Measurements from ENCODE around the gene ZNF580.

The ZNF580 gene

DNA sequence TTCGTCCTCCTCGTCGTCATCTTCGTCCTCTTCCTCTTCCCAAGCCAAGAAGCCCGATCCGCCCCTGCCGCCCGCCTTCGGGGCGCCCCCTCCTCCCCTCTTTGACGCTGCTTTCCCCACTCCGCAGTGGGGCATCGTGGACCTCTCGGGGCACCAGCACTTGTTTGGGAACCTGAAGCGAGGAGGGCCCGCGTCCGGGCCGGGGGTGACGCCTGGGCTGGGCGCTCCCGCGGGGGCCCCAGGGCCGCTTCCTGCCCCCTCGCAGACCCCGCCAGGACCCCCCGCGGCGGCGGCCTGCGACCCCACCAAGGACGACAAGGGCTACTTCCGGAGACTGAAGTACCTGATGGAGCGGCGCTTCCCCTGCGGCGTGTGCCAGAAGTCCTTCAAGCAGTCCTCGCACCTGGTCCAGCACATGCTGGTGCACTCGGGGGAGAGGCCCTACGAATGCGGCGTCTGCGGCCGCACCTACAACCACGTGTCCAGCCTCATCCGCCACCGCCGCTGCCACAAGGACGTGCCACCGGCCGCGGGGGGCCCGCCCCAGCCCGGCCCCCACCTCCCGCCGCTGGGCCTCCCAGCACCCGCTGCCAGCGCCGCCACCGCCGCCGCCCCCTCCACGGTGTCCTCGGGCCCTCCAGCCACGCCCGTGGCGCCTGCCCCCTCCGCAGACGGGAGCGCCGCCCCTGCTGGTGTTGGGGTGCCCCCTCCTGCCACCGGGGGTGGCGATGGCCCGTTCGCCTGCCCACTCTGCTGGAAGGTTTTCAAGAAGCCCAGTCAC is 26.7 kb upstream of the ZNF580 start:
- Histone ChIP-seq H3K4me2 (ENCODE audit: low read depth, low read length, poor library complexity, severe bottlenecking) (no peak overlapping the region), H3K9me2 (replicated peaks; ENCODE audit: low read depth, low read length) (no peaks in the 10 kb centered on the region), H3K4me3 (ENCODE audit: low read length, poor library complexity, severe bottlenecking) (no peak overlapping the region), H3K9ac (ENCODE audit: low read depth, low read length, poor library complexity, severe bottlenecking) (no peak overlapping the region), H3K27me3 (ENCODE audit: insufficient read depth, low read length, poor library complexity, severe bottlenecking) (no peaks in the 10 kb centered on the region), H3K9me3 (ENCODE audit: insufficient read depth, low read depth, low read length) (no peaks in the 10 kb centered on the region), H3K4me1 (ENCODE audit: insufficient read depth, low read length, poor library complexity, severe bottlenecking) (peaks cover 2% of the 10 kb centered on the region), H2AFZ (ENCODE audit: low read length) (no peak overlapping the region), H3F3A (ENCODE audit: low read depth) (no peaks in the 10 kb centered on the region), H3K36me3 (ENCODE audit: insufficient read depth, low read length) (peaks cover 14% of the 10 kb centered on the region; the same call in 1 of the 2 replicates), H4K20me1 (ENCODE audit: insufficient read depth, low read length, poor library complexity, severe bottlenecking) (peaks cover 13% of the 10 kb centered on the region), H3K79me2 (ENCODE audit: insufficient read depth, low read length) (peaks cover 26% of the 10 kb centered on the region)
- TF ChIP-seq EZH2phosphoT487 (IDR thresholded peaks at IDR 0.05; ENCODE audit: borderline replicate concordance) (no peak), CTCF (conservative IDR thresholded peaks at IDR 0.05; ENCODE audit: low read length) (no peak)

GRCh38 chr19:55614711-55615542 is 25.9 kb upstream of the ZNF580 start:
- no peak overlapping the region for H3K9ac ChIP-seq (ENCODE audit: low read depth, low read length, poor library complexity, severe bottlenecking)
- peaks cover 8% of the 10 kb centered on the region for H4K20me1 ChIP-seq (ENCODE audit: insufficient read depth, low read length, poor library complexity, severe bottlenecking)
- no peak for TF ChIP-seq CTCF (conservative IDR thresholded peaks at IDR 0.05; ENCODE audit: low read length)
- TF ChIP-seq EZH2phosphoT487 (IDR thresholded peaks at IDR 0.05; ENCODE audit: borderline replicate concordance), result no peak
- peaks cover 17% of the 10 kb centered on the region; the same call in 1 of the 2 replicates for H3K79me2 ChIP-seq (ENCODE audit: insufficient read depth, low read length)
- H3K27me3 ChIP-seq (ENCODE audit: insufficient read depth, low read length, poor library complexity, severe bottlenecking), result no peaks in the 10 kb centered on the region
- H2AFZ ChIP-seq (ENCODE audit: low read length), result no peak overlapping the region
- H3K4me1 ChIP-seq (ENCODE audit: insufficient read depth, low read length, poor library complexity, severe bottlenecking), result no peaks in the 10 kb centered on the region
- H3K9me2 ChIP-seq (replicated peaks; ENCODE audit: low read depth, low read length), result no peaks in the 10 kb centered on the region
- no peaks in the 10 kb centered on the region for H3F3A ChIP-seq (ENCODE audit: low read depth)
- H3K4me2 ChIP-seq (ENCODE audit: low read depth, low read length, poor library complexity, severe bottlenecking), result no peak overlapping the region
- no peaks in the 10 kb centered on the region for H3K9me3 ChIP-seq (ENCODE audit: insufficient read depth, low read depth, low read length)
- no peak overlapping the region for H3K4me3 ChIP-seq (ENCODE audit: low read length, poor library complexity, severe bottlenecking)
- peaks cover 14% of the 10 kb centered on the region; the same call in 1 of the 2 replicates for H3K36me3 ChIP-seq (ENCODE audit: insufficient read depth, low read length)

GRCh38 chr19:55615543-55616394 is 25.0 kb upstream of the ZNF580 start:
- Histone ChIP-seq H3K79me2 (ENCODE audit: insufficient read depth, low read length) (peaks cover 17% of the 10 kb centered on the region; the same call in 1 of the 2 replicates), H3F3A (ENCODE audit: low read depth) (no peaks in the 10 kb centered on the region), H3K27me3 (ENCODE audit: insufficient read depth, low read length, poor library complexity, severe bottlenecking) (no peaks in the 10 kb centered on the region), H2AFZ (ENCODE audit: low read length) (no peak overlapping the region), H3K36me3 (ENCODE audit: insufficient read depth, low read length) (peaks cover 14% of the 10 kb centered on the region; the same call in 1 of the 2 replicates), H3K9ac (ENCODE audit: low read depth, low read length, poor library complexity, severe bottlenecking) (no peak overlapping the region), H3K4me1 (ENCODE audit: insufficient read depth, low read length, poor library complexity, severe bottlenecking) (peaks cover 6% of the 10 kb centered on the region), H3K9me3 (ENCODE audit: insufficient read depth, low read depth, low read length) (no peaks in the 10 kb centered on the region), H3K4me2 (ENCODE audit: low read depth, low read length, poor library complexity, severe bottlenecking) (no peak overlapping the region), H3K4me3 (ENCODE audit: low read length, poor library complexity, severe bottlenecking) (no peak overlapping the region), H4K20me1 (ENCODE audit: insufficient read depth, low read length, poor library complexity, severe bottlenecking) (peaks cover 8% of the 10 kb centered on the region), H3K9me2 (replicated peaks; ENCODE audit: low read depth, low read length) (no peaks in the 10 kb centered on the region)
- TF ChIP-seq EZH2phosphoT487 (IDR thresholded peaks at IDR 0.05; ENCODE audit: borderline replicate concordance) (no peak), CTCF (conservative IDR thresholded peaks at IDR 0.05; ENCODE audit: low read length) (no peak)

Data from Loucy (cell line).